ENCODE results near the gene NLRC3.

Gene NLRC3

GRCh38 chr16:3597676-3598075, 20.5 kb upstream of the NLRC3 start:
- DNase-seq (ENCODE audit: low read depth in 2 of 2, low spot score in 1 of 2) = no peak

- DNase-seq (ENCODE audit: low read depth in 2 of 2, low spot score in 1 of 2) = no peak
These were observed 20.0 kb upstream of the NLRC3 start for GRCh38 chr16:3597226-3597625.

- DNase-seq (ENCODE audit: low read depth in 2 of 2, low spot score in 1 of 2) = no peak
These were observed 19.1 kb upstream of the NLRC3 start for GRCh38 chr16:3596101-3596861.

GRCh38 chr16:3595521-3596021, 18.4 kb upstream of the NLRC3 start:
- DNase-seq (ENCODE audit: low read depth in 2 of 2, low spot score in 1 of 2) = no peak

- no peak for DNase-seq (ENCODE audit: low read depth in 2 of 2, low spot score in 1 of 2)
These were observed 17.9 kb upstream of the NLRC3 start for GRCh38 chr16:3595110-3595486.

- DNase-seq (ENCODE audit: low read depth in 2 of 2, low spot score in 1 of 2) = no peak
These were observed 17.3 kb upstream of the NLRC3 start for GRCh38 chr16:3594316-3595109.

- no peak for DNase-seq (ENCODE audit: low read depth in 2 of 2, low spot score in 1 of 2)
These were observed 15.4 kb upstream of the NLRC3 start for GRCh38 chr16:3592559-3592958.

GRCh38 chr16:3591991-3592390, 14.8 kb upstream of the NLRC3 start:
- DNase-seq (ENCODE audit: low read depth in 2 of 2, low spot score in 1 of 2) = no peak

- no peak for DNase-seq (ENCODE audit: low read depth in 2 of 2, low spot score in 1 of 2)
These were observed 14.2 kb upstream of the NLRC3 start for GRCh38 chr16:3591436-3591803.

GRCh38 chr16:3590736-3591435, 13.7 kb upstream of the NLRC3 start:
- DNase-seq (ENCODE audit: low read depth in 2 of 2, low spot score in 1 of 2) = no peak

GRCh38 chr16:3589991-3590701, 12.9 kb upstream of the NLRC3 start:
- no peak for DNase-seq (ENCODE audit: low read depth in 2 of 2, low spot score in 1 of 2)

- DNase-seq (ENCODE audit: low read depth in 2 of 2, low spot score in 1 of 2) = no peak
These were observed 12.3 kb upstream of the NLRC3 start for GRCh38 chr16:3589441-3589921.

GRCh38 chr16:3589001-3589400, 11.8 kb upstream of the NLRC3 start:
- DNase-seq (ENCODE audit: low read depth in 2 of 2, low spot score in 1 of 2) = no peak

GRCh38 chr16:3587547-3588110, 10.4 kb upstream of the NLRC3 start:
- DNase-seq (ENCODE audit: low read depth in 2 of 2, low spot score in 1 of 2) = no peak

- no peak for DNase-seq (ENCODE audit: low read depth in 2 of 2, low spot score in 1 of 2)
These were observed 7.2 kb upstream of the NLRC3 start for GRCh38 chr16:3584412-3584811.

GRCh38 chr16:3583303-3584038, 6.3 kb upstream of the NLRC3 start:
- DNase-seq (ENCODE audit: low read depth in 2 of 2, low spot score in 1 of 2) = no peak

GRCh38 chr16:3582276-3583165, 5.3 kb upstream of the NLRC3 start:
- DNase-seq (ENCODE audit: low read depth in 2 of 2, low spot score in 1 of 2) = no peak

GRCh38 chr16:3581392-3581791, 4.2 kb upstream of the NLRC3 start:
- DNase-seq (ENCODE audit: low read depth in 2 of 2, low spot score in 1 of 2) = no peak

- DNase-seq (ENCODE audit: low read depth in 2 of 2, low spot score in 1 of 2) = no peak
These were observed 3.5 kb upstream of the NLRC3 start for GRCh38 chr16:3580686-3581085.
